CD4-positive, alpha-beta T cell treated with Interleukin-2 at 100 ng/mL for 4 hours (primary cell): Measurements from ENCODE around the gene CLDN7.

Source experiments
- DNase-seq: peaks from one replicate; pipeline ENCODE4 v3.0.0-alpha.2; 2020; ENCODE audit warnings: low spot score

CLDN7 gene

DNA sequence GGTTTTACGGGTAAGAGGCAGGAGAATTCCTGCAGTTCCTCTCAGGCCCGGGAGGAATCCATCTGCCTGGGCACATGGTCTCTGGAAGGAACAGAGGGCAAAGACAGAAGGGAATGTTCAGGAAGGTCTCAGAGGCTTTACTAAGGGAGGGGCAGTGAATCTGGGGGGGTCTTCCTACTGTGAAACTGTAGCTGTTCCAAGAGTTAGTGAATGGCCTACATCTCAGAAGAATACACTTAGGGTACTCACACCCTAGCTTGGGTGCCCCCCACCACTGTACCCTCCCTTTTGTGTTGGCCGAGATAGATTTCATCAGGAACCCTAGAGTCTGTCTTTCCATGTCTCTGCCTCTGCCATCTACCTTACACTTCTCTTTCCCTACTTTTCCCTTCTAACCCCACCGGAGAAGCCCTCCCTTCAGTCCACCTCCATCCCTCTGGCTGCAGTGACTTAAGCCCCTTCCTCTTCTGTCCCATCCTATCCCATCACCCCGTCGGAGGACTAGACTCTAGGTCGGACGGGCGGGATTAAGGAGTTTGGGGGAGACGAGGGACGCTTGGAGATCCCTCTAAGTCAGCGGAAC, 43.0 kb downstream of the CLDN7 start:
- no peak for DNase-seq

DNA sequence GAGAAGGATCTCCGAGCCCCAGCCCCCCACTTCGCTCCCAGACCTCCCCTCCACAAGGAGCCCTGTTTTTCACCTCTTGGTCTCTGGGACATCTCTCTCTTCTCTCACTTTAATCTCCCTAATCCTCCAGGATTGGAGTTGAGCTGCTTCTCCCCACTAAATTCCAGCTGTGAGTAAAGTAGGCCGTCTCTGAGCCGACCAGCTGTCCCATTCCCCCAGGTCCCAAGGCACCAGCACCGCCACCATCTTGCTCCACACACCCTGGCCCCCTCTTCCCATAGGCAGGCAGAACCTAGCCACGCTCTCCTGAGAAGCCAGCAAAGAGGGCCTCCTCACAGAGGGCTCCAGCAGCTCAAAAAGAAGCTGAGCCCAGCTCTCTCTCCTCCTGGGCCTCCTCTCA, 43.5 kb downstream of the CLDN7 start:
- DNase-seq: no peak

DNA sequence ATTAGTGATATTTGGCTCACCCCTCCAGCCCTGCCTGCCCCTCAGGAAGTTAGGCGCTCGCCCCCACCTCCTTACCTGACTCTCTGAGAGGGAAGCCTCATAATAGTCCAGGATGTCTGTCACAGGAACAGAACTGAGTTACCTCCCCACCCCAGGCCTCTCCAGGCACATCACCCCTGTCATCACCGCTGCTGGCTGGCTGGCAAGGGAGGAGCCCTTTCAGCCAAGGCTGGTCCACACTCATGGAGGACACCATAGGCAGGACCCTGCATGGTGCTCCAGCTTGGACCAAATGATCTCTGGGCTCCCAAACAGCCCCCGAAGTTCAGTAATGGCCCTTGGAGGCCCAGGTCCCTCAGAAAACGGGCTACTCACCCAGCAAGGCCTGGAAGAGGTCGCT, 44.1 kb downstream of the CLDN7 start:
- DNase-seq: no peak

DNA sequence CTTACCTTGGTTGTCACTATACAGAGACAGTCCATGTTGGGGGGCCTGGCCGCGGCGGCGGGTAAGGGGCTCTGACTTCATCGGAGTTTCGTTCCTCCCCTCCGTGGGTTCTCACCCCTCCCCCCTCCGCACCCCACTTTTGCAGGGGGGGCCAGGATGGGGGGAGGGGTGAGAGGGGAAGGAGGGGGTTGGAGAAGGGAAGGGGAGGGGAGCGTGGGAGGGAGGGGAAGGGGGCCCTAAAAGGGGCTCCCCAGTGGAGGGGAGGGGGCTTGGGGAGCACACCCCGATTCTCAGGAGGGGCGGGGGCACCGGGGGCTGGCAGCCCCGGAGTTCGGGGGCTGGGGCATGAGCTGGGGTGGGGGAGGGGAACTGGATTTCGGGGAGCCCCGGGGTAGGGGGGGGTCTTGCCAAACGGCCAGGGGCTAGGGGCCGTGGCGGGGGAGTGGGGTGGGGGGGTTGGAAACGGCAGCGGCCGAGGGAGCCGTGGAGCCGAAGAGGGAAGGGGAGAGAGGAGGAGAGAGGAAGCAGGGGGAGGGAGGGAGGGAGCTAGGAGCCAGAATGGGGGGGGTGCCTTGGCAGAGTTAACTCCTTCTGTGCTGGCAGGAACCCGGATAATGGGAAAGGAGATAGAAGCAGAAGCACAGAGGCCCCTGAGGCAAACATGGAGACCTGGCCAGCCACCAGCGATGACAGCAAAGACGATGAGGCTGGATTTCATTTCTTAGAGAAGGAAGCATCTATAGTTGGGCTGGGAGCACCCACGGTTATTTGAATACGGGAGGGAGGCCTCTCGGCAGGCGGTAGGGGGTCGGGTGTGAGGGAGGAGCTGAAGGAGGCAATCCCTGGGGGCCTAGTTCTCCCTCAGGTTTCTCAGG, 44.9 kb downstream of the CLDN7 start:
- no peak for DNase-seq

DNA sequence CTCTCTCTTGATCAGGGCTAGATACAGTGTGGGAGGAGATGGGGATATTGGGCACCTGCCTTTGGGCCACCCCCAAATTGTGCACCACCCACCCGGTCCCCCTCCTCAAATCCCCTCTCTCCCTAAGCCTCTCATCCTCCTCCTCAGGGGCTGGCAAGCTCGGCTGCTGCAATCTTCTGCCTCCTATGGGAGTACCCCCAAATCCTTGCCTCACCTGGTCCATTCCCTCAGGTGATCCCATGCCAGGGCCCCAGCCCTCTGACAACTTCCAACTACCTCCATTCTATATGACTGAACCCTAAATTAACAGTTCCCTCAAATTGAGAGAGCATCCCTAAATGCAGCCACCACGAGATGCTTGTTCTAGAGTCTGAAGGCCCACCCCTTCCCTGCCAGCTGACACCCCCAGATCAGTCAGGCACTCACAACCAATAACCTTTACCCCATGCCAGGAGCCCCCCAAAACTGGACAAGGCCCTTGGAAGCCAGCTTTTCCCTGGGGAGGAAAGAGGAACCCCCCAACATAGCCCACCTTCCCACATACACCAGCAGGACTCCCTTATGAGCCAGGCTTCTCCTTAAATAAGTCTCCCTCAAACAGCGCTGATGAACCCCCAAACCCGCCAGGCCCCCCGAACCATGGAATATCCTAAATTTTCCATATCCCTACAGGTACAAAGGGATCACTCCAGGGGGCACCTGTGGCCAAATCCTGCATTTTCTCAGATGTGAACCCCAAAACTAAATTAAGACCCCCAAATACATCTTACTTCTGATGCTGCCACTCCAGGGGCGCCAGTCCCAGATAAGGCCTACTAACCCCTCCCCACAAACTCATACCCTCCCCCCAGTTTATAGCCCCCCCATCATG, 45.8 kb downstream of the CLDN7 start:
- DNase-seq: no peak

DNA sequence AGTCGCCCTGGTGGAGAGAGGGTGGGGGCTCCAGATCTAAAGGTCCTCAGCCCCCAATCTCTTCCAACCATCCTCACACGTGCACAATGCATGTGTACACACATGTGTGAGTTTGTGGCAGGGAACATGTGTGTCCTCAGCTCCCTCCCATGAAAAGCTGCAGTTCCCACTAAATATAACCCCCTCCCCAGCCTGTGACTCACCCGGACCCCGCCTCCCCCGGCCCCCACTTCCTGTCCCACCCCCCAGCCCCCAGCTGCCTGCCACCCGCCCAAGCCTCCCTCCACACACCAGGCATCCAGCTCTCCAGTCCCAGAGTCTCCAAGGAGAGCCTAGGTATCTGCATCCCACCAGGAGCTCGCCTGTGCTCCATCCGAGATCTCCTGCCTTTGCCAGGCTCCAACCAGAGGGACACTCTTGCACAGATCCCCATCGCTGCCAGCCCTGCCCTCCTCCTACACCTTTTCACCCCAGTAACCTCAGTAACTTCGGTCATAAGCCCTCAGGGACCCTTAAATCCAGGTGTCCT, 46.6 kb downstream of the CLDN7 start:
- DNase-seq: no peak

DNA sequence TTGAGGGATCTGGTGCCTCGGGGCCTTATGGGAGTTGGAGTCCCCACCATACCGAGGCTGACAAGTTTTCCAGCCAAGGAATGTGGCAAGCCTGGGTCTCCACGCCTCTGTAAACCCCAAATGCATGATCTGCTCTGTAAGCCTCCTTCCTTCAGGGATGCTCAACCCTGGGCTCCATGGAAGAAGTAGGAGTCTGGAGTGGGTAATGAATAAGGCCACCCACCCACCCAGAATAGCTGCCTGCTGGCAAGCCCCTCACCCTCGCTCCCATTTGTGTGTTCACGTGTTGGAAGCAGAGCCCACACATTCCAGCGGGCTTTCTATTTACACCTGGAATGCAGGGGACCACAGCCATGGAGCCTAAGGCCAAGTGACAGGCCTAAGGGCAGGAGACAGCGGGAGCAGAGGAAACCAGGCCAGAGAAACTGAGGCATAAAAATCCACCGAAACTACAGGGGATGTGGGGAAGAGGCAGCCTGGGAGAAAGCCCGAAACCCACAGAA, 47.1 kb downstream of the CLDN7 start:
- DNase-seq: no peak

DNA sequence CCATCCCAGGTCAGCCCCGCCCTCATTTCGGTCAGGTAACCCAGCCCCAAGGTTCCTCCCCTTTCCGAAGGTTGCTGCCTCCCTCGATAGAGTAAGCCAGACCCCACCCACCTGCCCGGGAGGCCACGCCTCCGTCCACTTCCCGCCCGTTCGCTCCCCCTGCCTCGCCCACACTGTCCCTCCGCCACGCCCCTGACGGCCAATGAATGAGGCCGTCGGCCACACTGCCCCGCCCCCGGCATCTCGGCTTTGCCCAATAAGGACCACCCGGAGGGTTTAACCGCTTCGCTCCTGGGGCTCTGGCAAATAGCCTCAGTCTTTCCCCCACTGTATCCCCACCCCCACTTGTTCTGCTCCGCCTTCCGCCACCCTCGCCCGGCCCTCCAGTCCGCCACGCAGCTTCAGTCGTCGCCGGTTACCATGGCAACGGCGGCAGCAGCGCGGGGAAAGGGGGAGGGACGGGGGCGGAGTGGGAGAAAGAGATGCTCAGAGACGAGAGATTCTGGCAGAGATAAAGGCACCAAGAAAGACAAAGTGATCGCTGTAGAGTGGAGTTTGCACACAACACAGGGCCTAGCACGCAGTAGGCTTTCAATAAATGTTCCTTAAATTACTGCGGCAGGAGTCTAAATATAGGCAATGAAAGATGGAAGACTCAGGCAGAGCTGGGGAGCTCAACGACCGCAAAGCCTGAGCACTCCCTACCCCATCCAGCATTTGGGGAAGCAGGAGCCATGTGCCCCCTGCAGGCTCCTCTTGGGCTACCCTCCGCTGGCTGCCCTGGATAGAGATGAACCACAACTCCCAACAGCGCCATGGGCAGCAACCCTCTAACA, 47.8 kb downstream of the CLDN7 start:
- peak; percentile 100 for DNase-seq

DNA sequence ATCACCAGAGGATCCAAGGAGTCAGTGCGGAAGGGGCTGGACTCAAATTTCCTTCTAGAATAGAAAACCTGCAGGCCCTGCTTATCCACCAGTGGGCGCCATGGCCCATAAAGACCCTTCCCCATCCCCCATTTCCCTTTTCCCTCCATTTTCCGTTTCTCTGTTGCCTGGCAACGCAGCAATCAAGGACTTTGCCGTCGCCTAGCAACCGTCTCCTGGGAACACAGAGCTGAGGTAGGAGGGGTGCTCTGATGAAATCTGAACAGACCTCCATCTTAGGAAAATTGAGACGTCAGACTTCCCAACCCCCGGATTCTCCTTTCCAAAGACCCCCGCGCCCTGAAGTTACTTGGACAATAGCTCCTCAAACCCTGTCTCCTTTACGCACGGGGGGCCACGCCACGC, 48.4 kb downstream of the CLDN7 start:
- DNase-seq: peak; percentile 87

DNA sequence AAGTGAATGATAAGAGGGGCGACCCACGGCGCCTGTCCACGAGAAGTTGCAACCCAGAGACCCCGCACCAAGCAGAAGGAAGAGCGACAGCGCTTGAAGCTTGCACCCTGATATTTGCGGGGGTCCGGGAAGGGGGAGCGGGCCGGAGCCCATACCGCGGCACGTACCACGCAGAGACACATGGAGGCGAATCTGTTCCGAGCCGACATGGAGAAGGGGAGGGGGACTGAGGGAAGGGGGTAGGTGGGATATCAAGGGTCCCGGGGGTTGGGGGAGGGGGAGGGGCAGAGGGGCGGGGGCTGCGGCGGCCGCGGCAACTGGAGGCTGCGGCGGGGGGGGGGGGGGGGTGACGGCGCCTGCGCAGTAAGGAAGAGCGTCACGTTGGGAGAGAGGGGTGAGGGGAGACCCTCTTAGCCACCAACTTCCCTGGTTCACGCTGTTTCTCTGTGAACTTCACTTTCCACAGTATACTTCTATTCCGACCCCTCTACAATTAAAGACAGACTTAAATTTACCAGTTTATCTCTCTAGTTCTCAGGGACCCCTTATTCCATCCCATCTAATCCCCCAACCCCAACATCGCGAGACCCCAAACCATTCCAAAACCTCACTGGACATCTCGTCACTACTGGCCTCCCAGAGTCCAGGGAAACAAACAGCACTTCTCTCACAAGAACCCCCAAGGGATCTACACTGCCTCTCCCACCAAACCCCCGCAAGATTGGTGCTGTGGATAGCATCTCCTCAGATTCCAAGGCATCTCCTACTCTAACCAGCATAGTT, 50.6 kb downstream of the CLDN7 start:
- DNase-seq: no peak
